ENCODE results near the gene ELL2. TPM values are rescaled to one million over a fixed set of nuclear protein-coding genes. Genes with fewer than 3 reads are reported as not detected.

ELL2 gene
- total and polyA plus RNA-seq, 2 experiments from 2014 or later = 18.7 to 41.8 TPM

DNA sequence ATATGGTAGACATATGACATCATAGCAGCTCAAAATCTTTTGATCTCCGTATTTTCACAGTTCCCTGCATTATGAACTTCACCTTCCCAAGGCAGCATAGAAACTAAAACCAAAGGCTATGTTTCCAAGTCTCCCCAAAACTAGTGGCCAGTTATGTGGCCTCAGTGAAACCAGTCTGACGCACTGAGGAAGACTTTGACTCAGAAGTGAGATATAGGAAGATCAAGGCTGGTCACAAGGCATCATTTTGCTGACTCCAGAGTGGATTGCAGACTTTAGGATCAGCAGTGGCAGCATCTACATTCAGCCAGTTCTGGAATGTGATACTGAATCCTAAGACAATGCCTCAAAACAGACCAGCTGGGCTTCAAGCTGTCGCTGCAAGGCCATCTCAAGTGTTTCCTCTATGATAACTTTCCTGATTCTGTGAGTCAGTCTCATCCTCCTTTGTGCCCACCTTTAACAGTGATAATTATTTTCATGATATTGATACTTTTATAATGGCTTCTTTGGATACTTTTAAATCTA is 34.4 kb upstream of the ELL2 start:
- Histone ChIP-seq H3K4me1 (ENCODE audit: low read depth) (no peaks in the 10 kb centered on the region), H3K36me3 (no peaks in the 10 kb centered on the region), H3K27me3 (no peaks in the 10 kb centered on the region), H3K4me3 (no peak overlapping the region), H3K27ac (no peak overlapping the region), H3K9me3 (ENCODE audit: low read depth) (no peaks in the 10 kb centered on the region)
- DNase-seq (ENCODE audit: low read depth in 1 of 2, low spot score in 1 of 2) = no peak
- TF ChIP-seq, protein P1, sequence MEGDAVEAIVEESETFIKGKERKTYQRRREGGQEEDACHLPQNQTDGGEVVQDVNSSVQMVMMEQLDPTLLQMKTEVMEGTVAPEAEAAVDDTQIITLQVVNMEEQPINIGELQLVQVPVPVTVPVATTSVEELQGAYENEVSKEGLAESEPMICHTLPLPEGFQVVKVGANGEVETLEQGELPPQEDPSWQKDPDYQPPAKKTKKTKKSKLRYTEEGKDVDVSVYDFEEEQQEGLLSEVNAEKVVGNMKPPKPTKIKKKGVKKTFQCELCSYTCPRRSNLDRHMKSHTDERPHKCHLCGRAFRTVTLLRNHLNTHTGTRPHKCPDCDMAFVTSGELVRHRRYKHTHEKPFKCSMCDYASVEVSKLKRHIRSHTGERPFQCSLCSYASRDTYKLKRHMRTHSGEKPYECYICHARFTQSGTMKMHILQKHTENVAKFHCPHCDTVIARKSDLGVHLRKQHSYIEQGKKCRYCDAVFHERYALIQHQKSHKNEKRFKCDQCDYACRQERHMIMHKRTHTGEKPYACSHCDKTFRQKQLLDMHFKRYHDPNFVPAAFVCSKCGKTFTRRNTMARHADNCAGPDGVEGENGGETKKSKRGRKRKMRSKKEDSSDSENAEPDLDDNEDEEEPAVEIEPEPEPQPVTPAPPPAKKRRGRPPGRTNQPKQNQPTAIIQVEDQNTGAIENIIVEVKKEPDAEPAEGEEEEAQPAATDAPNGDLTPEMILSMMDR (IDR thresholded peaks at IDR 0.05; ENCODE audit: low read depth, low read length) = no peak

- no peak for DNase-seq (ENCODE audit: low read depth in 1 of 2, low spot score in 1 of 2)
- TF ChIP-seq, protein P1 (IDR thresholded peaks at IDR 0.05; ENCODE audit: low read depth, low read length) = no peak
- no peaks in the 10 kb centered on the region for H3K36me3 ChIP-seq
These were observed 32.1 kb upstream of the ELL2 start for GRCh38 chr5:95993776-95994175.

GRCh38 chr5:95993266-95993665 is 31.6 kb upstream of the ELL2 start:
- Histone ChIP-seq H3K9me3 (ENCODE audit: low read depth) (no peaks in the 10 kb centered on the region), H3K4me1 (ENCODE audit: low read depth) (peaks cover 15% of the 10 kb centered on the region), H3K36me3 (no peaks in the 10 kb centered on the region), H3K27ac (no peak overlapping the region), H3K4me3 (no peak overlapping the region), H3K27me3 (no peaks in the 10 kb centered on the region)
- TF ChIP-seq, protein P1 (IDR thresholded peaks at IDR 0.05; ENCODE audit: low read depth, low read length) = no peak
- DNase-seq (ENCODE audit: low read depth in 1 of 2, low spot score in 1 of 2) = peak in 1 of 2 donors; percentile 27

More at GRCh38 chr5:95993776-95994175, 32.1 kb upstream of the ELL2 start:
- Histone ChIP-seq H3K27ac (no peak overlapping the region), H3K9me3 (ENCODE audit: low read depth) (no peaks in the 10 kb centered on the region), H3K27me3 (no peaks in the 10 kb centered on the region), H3K4me1 (ENCODE audit: low read depth) (peaks cover 13% of the 10 kb centered on the region), H3K4me3 (no peak overlapping the region)

GRCh38 chr5:95989283-95990048 is 27.8 kb upstream of the ELL2 start:
- Histone ChIP-seq H3K4me3 (no peak overlapping the region), H3K4me1 (ENCODE audit: low read depth) (peaks cover 35% of the 10 kb centered on the region), H3K27me3 (no peaks in the 10 kb centered on the region), H3K9me3 (ENCODE audit: low read depth) (no peaks in the 10 kb centered on the region), H3K36me3 (no peaks in the 10 kb centered on the region), H3K27ac (peak overlapping the region; percentile 40)
- TF ChIP-seq, protein P1 (IDR thresholded peaks at IDR 0.05; ENCODE audit: low read depth, low read length) = no peak
- DNase-seq (ENCODE audit: low read depth in 1 of 2, low spot score in 1 of 2) = peak in 1 of 2 donors; percentile 17

DNA sequence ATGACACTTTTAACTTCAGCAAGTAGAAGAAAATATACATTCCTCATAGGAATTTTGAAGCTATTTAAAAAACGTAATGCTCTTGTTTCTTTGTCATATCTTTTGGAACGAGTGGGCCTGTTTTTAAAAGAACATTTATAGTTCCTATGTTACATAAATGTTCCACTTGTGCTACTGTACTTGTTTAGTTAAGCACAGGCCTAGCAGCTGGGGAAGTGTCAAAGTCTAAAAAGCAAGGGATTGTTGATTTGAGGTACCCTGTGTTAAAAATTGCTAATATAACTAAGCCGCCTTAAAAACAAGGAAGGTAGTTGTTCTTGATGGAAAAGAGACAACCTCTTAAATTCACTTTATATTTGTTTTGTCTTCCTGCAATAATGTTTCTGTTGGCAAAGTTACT is 27.2 kb upstream of the ELL2 start:
- H3K27me3 ChIP-seq = no peaks in the 10 kb centered on the region
- peak overlapping the region; percentile 45 for H3K27ac ChIP-seq
- DNase-seq (ENCODE audit: low read depth in 1 of 2, low spot score in 1 of 2) = no peak
- peaks cover 35% of the 10 kb centered on the region for H3K4me1 ChIP-seq (ENCODE audit: low read depth)
- no peaks in the 10 kb centered on the region for H3K36me3 ChIP-seq
- H3K9me3 ChIP-seq (ENCODE audit: low read depth) = no peaks in the 10 kb centered on the region
- TF ChIP-seq, protein P1 (IDR thresholded peaks at IDR 0.05; ENCODE audit: low read depth, low read length) = no peak
- H3K4me3 ChIP-seq = no peak overlapping the region
